Breast epithelium (tissue), 4 donors: ENCODE results near the gene ADGRG1. TPM values are rescaled to one million over a fixed set of nuclear protein-coding genes. Genes with fewer than 3 reads are reported as not detected.
A peak's percentile ranks its signal among the peaks of the same experiment; 100 is the strongest.

Source experiments
- DNase-seq, 2 donors: peaks; one replicate each; pipeline ENCODE4 v3.0.0-alpha.2; 2019; ENCODE audit warnings: low spot score in 2 of 2
- H3K27ac ChIP-seq, 2 donors: fragments of 200-600 bp; sonication (generic) in 1 of 2; one replicate each; pipeline ENCODE4 v1.5.1; 2016 to 2019; ENCODE audit warnings: mild to moderate bottlenecking in 1 of 2
- H3K27me3 ChIP-seq, 2 donors: fragments of 200-600 bp; sonication (generic) in 1 of 2; one replicate each; pipeline versions ENCODE4 v1.5.1 to v1.6.0; 2017 to 2019; ENCODE audit warnings: control low read depth in 1 of 2, mild to moderate bottlenecking in 1 of 2
- H3K36me3 ChIP-seq: fragments of 200-600 bp; one replicate; pipeline ENCODE4 v1.5.1; 2019
- H3K4me1 ChIP-seq, 2 donors: fragments of 200-600 bp; sonication (generic); one replicate each; pipeline ENCODE4 v1.5.1; 2016 to 2019; ENCODE audit warnings: control low read depth in 1 of 2
- H3K4me3 ChIP-seq, 3 donors: fragments of 200-600 bp; sonication (generic); 1 replicate in 2 of 3; 2 replicates in 1 of 3; pipeline ENCODE4 v1.5.1; 2016 to 2019; ENCODE audit warnings: mild to moderate bottlenecking in 3 of 3, moderate library complexity in 2 of 3
- H3K9me3 ChIP-seq, 2 donors: fragments of 200-600 bp; sonication (generic) in 1 of 2; one replicate each; pipeline ENCODE4 v1.5.1; 2016 to 2019; ENCODE audit warnings: control low read depth in 1 of 2
- CTCF ChIP-seq, 3 donors: fragments of 450-650 bp; IDR thresholded peaks; one replicate each; pipeline ENCODE4 v1.5.1; 2016 to 2017; ENCODE audit warnings: antibody characterized with exemption in 3 of 3, mild to moderate bottlenecking in 3 of 3, moderate library complexity in 3 of 3
- POLR2A ChIP-seq: fragments of 450-650 bp; IDR thresholded peaks from one replicate; pipeline ENCODE4 v1.6.1; 2016; ENCODE audit warnings: antibody characterized with exemption, mild to moderate bottlenecking, moderate library complexity
- POLR2AphosphoS5 ChIP-seq, 3 donors: sonication (generic); formaldehyde crosslinking; IDR thresholded peaks; one replicate each; pipeline ENCODE4 v1.6.1; 2017; ENCODE audit warnings: antibody characterized with exemption in 3 of 3
- intact Hi-C: fragments of 100-400 bp; cut with DNase I; formaldehyde crosslinking; loops from one replicate; pipeline ENCODE4 v1.15.1; 2023; ENCODE audit warnings: low total_unique reads
- total RNA-seq, 3 donors: library from RNA; depleted of rRNA; stranded (reverse); fragments of >200 nt; gene quantifications; one replicate each; pipeline ENCODE4 v1.1.0, GENCODE V29; 2016

The ADGRG1 gene
- total RNA-seq, 3 donors from 2014 or later: 9.4 to 54.1 (median 34.0) TPM

GRCh38 chr16:57689762-57690558, 61.5 kb downstream of the ADGRG1 start:
- Histone ChIP-seq H3K4me1 (no peaks in the 10 kb centered on the region), H3K27ac (no peak overlapping the region), H3K9me3 (no peaks in the 10 kb centered on the region), H3K27me3 (no peaks in the 10 kb centered on the region), H3K4me3 (no peak overlapping the region), H3K36me3 (no peaks in the 10 kb centered on the region)
- peak in 1 of 2 donors; percentile 40 for DNase-seq
- intact Hi-C loops: no loop called here
- no peak for TF ChIP-seq POLR2AphosphoS5 (IDR thresholded peaks at IDR 0.05)
- no peak for TF ChIP-seq CTCF (IDR thresholded peaks at IDR 0.05)
- no peak for TF ChIP-seq POLR2A

- Histone ChIP-seq H3K27me3 (no peaks in the 10 kb centered on the region), H3K9me3 (no peaks in the 10 kb centered on the region), H3K36me3 (no peaks in the 10 kb centered on the region), H3K27ac (no peak overlapping the region), H3K4me3 (no peak overlapping the region), H3K4me1 (no peaks in the 10 kb centered on the region)
- no peak for DNase-seq
- intact Hi-C loops: no loop called here
- TF ChIP-seq POLR2A (no peak), POLR2AphosphoS5 (IDR thresholded peaks at IDR 0.05) (no peak), CTCF (IDR thresholded peaks at IDR 0.05) (no peak)
Measured at GRCh38 chr16:57690782-57691471, 62.5 kb downstream of the ADGRG1 start.

GRCh38 chr16:57692636-57693035, 64.2 kb downstream of the ADGRG1 start:
- no peaks in the 10 kb centered on the region for H3K36me3 ChIP-seq
- no peaks in the 10 kb centered on the region for H3K27me3 ChIP-seq
- no peaks in the 10 kb centered on the region for H3K9me3 ChIP-seq
- no peak overlapping the region for H3K27ac ChIP-seq
- intact Hi-C loops: no loop called here
- TF ChIP-seq CTCF (IDR thresholded peaks at IDR 0.05) (no peak), POLR2A (no peak), POLR2AphosphoS5 (IDR thresholded peaks at IDR 0.05) (no peak)
- no peak overlapping the region for H3K4me3 ChIP-seq
- DNase-seq: no peak
- H3K4me1 ChIP-seq: no peaks in the 10 kb centered on the region

- TF ChIP-seq CTCF (IDR thresholded peaks at IDR 0.05): no peak
- no peak for TF ChIP-seq POLR2A
- no peak for TF ChIP-seq POLR2AphosphoS5 (IDR thresholded peaks at IDR 0.05)
- intact Hi-C loops: no loop called here
- Histone ChIP-seq H3K27ac (no peak overlapping the region), H3K36me3 (no peaks in the 10 kb centered on the region), H3K9me3 (no peaks in the 10 kb centered on the region), H3K4me1 (no peaks in the 10 kb centered on the region), H3K4me3 (no peak overlapping the region), H3K27me3 (no peaks in the 10 kb centered on the region)
- DNase-seq: no peak
Measured at GRCh38 chr16:57693550-57693949, 65.1 kb downstream of the ADGRG1 start.

- no peaks in the 10 kb centered on the region for H3K9me3 ChIP-seq
- no peaks in the 10 kb centered on the region for H3K36me3 ChIP-seq
- DNase-seq: no peak
- TF ChIP-seq POLR2A: no peak
- no peak for TF ChIP-seq POLR2AphosphoS5 (IDR thresholded peaks at IDR 0.05)
- TF ChIP-seq CTCF (IDR thresholded peaks at IDR 0.05): no peak
- no peak overlapping the region for H3K27ac ChIP-seq
- intact Hi-C loops: no loop called here
- no peak overlapping the region for H3K4me3 ChIP-seq
- no peaks in the 10 kb centered on the region for H3K27me3 ChIP-seq
- H3K4me1 ChIP-seq: no peaks in the 10 kb centered on the region
Measured at GRCh38 chr16:57694231-57694724, 65.8 kb downstream of the ADGRG1 start.
